Heart right ventricle (tissue), 16 donors: ENCODE results near the gene PRKD1. TPM values are rescaled to one million over a fixed set of nuclear protein-coding genes. Genes with fewer than 3 reads are reported as not detected.

Experiments used
- ATAC-seq, 8 donors: fragments of 200-7000 bp; cut with Tn5 transposase; one replicate each; pipeline ENCODE4 v1.9.1; 2020; ENCODE audit warnings: mild to moderate bottlenecking in 8 of 8, moderate library complexity in 8 of 8, moderate number of reproducible peaks in 1 of 8
- DNase-seq, 2 donors: peaks; one replicate each; pipeline ENCODE4 v3.0.0-alpha.2; 2020
- H3K27ac ChIP-seq, 10 donors: fragments of 200-600 bp; sonication (generic) in 2 of 10; one replicate each; pipeline versions ENCODE4 v1.5.0 to v1.8.0; 2020 to 2022; ENCODE audit warnings: mild to moderate bottlenecking in 3 of 10
- H3K27me3 ChIP-seq, 7 donors: fragments of 200-600 bp; one replicate each; pipeline ENCODE4 v1.8.0; 2021 to 2022; ENCODE audit warnings: mild to moderate bottlenecking in 2 of 7
- H3K36me3 ChIP-seq, 9 donors: fragments of 200-600 bp; sonication (generic) in 1 of 9; one replicate each; pipeline versions ENCODE4 v1.5.0 to v1.8.0; 2020 to 2022; ENCODE audit warnings: mild to moderate bottlenecking in 2 of 9
- H3K4me1 ChIP-seq, 9 donors: fragments of 200-600 bp; sonication (generic) in 1 of 9; one replicate each; pipeline versions ENCODE4 v1.5.0 to v1.8.0; 2020 to 2022; ENCODE audit warnings: mild to moderate bottlenecking in 4 of 9
- H3K4me3 ChIP-seq, 10 donors: fragments of 200-600 bp; sonication (generic) in 2 of 10; one replicate each; pipeline versions ENCODE4 v1.5.0 to v1.8.0; 2020 to 2022; ENCODE audit warnings: mild to moderate bottlenecking in 7 of 10, moderate library complexity in 2 of 10
- H3K9me3 ChIP-seq, 11 donors: fragments of 200-600 bp in 10 of 11; sonication (generic) in 2 of 11; one replicate each; pipeline versions ENCODE4 v1.5.0 to v1.8.0; 2013 to 2022; ENCODE audit warnings: mild to moderate bottlenecking in 2 of 11, control low read depth in 1 of 11, moderate library complexity in 1 of 11
- intact Hi-C, 10 donors: fragments of 100-400 bp; cut with DNase I; formaldehyde crosslinking; loops; one replicate each; pipeline versions ENCODE4 v1.11.1 to v1.14.2; 2022
- polyA plus RNA-seq, 2 donors: library from polyadenylated mRNA; stranded (reverse); fragments of 200-250 nt; gene quantifications; one replicate each; pipeline ENCODE4 v1.2.3, GENCODE V29; 2013
- total RNA-seq, 10 donors: library from RNA; stranded (reverse); fragmentation: NEBNext Ultra II Directional in 3 of 10; extraction: Animal tissue kit (Norgen Biotek cat#: 25700) in 3 of 10; gene quantifications; one replicate each; pipeline versions ENCODE4 v1.2.1 to v1.2.4, GENCODE V29; 2021 to 2023
- TF ChIP-seq, protein P1 (sequence below), 9 donors: fragments of 200-600 bp; sonication (generic) in 2 of 9; IDR thresholded peaks; one replicate each; pipeline versions ENCODE4 v1.5.0 to v1.8.0; 2021 to 2022; ENCODE audit warnings: antibody characterized with exemption in 9 of 9, mild to moderate bottlenecking in 5 of 9, moderate library complexity in 1 of 9
- donor health status: Arrhythmogenic right ventricular cardiomyopathy.
- donor health status: ischemic (EF 13 %, LVEDD 7.1; RV severe dilation, severe dysfunction).
- donor health status: healthy with polysubstance abuse.
- donor health status: DM: no; HTN: yes; CAD: no.
- donor health status: DM: no; HTN: no; CAD: no.
- donor health status: ischemic (EF 25% LVEDD 6.9; RV normal size, moderate dysfunction).
- donor health status: ischemic (EF 25% LVEDD 5.7; RV mildly dilated, moderate dysfunction).
- donor health status: healthy.
- donor health status: DM: yes; HTN: yes; CAD: no.
- donor health status: Ischemic cardiomyopathy.
- donor health status: ischemic (EF 35%, LVEDD 5.7; RV mildly dilated, moderate dysfunction).
- donor health status: nonischemic (EF 11% LVEDD 7.7; RV severe dilation, severe dysfunction).
- donor health status: DM: yes; HTN: yes; CAD: no.
- donor health status: PGD.
- donor health status: ischemic (EF 29% LVEDD 5.4; RV normal size, mild dysfunction).
- donor health status: nonischemic (EF 23%, LVEDD 6.1; RV moderate dilation, normal function).

Gene PRKD1
- total and polyA plus RNA-seq, 12 donors: 1.7 to 4.3 (median 2.5) TPM

DNA sequence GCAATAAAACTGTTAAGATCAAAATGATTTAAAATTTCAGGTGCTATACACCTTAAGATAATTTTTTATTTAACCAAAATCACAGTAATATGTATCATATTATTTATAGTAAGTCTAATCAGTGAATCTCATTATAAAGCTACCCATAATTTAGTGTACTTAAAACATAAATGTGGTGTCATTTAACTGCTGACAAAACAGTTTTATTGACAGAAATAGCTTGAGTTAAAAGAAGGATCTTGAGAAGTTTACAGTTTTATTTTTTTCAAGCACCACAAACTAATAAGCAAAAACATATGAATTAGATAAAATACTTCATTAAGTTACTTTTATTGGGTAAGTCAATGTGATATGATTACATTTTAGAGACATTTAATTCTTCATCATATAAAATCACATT, 400.4 kb downstream of the PRKD1 start:
- H3K4me3 ChIP-seq: no peak overlapping the region
- peaks cover 0 to 6% (median 0%) of the 10 kb centered on the region in 7 donors for H3K27me3 ChIP-seq
- intact Hi-C loops: no loop called here
- no peaks in the 10 kb centered on the region for H3K36me3 ChIP-seq
- DNase-seq (no peak), ATAC-seq (no peak)
- H3K27ac ChIP-seq: no peak overlapping the region
- TF ChIP-seq, protein P1, sequence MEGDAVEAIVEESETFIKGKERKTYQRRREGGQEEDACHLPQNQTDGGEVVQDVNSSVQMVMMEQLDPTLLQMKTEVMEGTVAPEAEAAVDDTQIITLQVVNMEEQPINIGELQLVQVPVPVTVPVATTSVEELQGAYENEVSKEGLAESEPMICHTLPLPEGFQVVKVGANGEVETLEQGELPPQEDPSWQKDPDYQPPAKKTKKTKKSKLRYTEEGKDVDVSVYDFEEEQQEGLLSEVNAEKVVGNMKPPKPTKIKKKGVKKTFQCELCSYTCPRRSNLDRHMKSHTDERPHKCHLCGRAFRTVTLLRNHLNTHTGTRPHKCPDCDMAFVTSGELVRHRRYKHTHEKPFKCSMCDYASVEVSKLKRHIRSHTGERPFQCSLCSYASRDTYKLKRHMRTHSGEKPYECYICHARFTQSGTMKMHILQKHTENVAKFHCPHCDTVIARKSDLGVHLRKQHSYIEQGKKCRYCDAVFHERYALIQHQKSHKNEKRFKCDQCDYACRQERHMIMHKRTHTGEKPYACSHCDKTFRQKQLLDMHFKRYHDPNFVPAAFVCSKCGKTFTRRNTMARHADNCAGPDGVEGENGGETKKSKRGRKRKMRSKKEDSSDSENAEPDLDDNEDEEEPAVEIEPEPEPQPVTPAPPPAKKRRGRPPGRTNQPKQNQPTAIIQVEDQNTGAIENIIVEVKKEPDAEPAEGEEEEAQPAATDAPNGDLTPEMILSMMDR (IDR thresholded peaks at IDR 0.05): no peak
- H3K4me1 ChIP-seq: no peaks in the 10 kb centered on the region
- peaks cover 0 to 3% (median 0%) of the 10 kb centered on the region in 11 donors for H3K9me3 ChIP-seq
